Mesenteric fat pad (tissue), 1 donor: Measurements from ENCODE around the gene TACR2. TPM values are rescaled to one million over a fixed set of nuclear protein-coding genes. Genes with fewer than 3 reads are reported as not detected.

Source experiments
- DNase-seq: peaks from one replicate; pipeline ENCODE4 v3.0.0-alpha.2; 2020; ENCODE audit warnings: low spot score
- total RNA-seq: library from RNA; stranded (reverse); fragmentation: NEBNext Ultra II Directional; extraction: Animal tissue kit (Norgen Biotek cat#: 25700); gene quantifications from one replicate; pipeline ENCODE4 v1.2.1, GENCODE V29; 2021
- donor health status: DM: yes; HTN: yes; CAD: no.

TACR2 gene
- total RNA-seq, 1 donor from 2014 or later = 0.61 TPM

GRCh38 chr10:69421611-69422308 lies 5.0 kb upstream of the TACR2 start:
- no peak for DNase-seq

- DNase-seq = no peak
Measured at GRCh38 chr10:69419744-69420126, 3.0 kb upstream of the TACR2 start.

GRCh38 chr10:69419096-69419743 lies 2.5 kb upstream of the TACR2 start:
- DNase-seq = no peak

- no peak for DNase-seq
Measured at GRCh38 chr10:69418052-69418752, 1.5 kb upstream of the TACR2 start.

- DNase-seq = no peak
Measured at GRCh38 chr10:69417542-69417941, 824 bp upstream of the TACR2 start.

- DNase-seq = no peak
Measured at GRCh38 chr10:69415951-69416350, 767 bp downstream of the TACR2 start.

GRCh38 chr10:69415049-69415448 lies 1.7 kb downstream of the TACR2 start:
- DNase-seq = no peak

GRCh38 chr10:69414036-69415018 lies 2.4 kb downstream of the TACR2 start:
- DNase-seq = no peak

GRCh38 chr10:69413221-69413865 lies 3.4 kb downstream of the TACR2 start:
- DNase-seq = no peak

- DNase-seq = no peak
Measured at GRCh38 chr10:69412232-69412790, 4.4 kb downstream of the TACR2 start.

GRCh38 chr10:69411476-69411875 lies 5.2 kb downstream of the TACR2 start:
- no peak for DNase-seq

- DNase-seq = no peak
Measured at GRCh38 chr10:69410487-69410886, 6.2 kb downstream of the TACR2 start.

- DNase-seq = no peak
Measured at GRCh38 chr10:69409968-69410367, 6.8 kb downstream of the TACR2 start.

- DNase-seq = no peak
Measured at GRCh38 chr10:69409176-69409495, 7.6 kb downstream of the TACR2 start.

- peak; percentile 97 for DNase-seq
Measured at GRCh38 chr10:69408318-69409175, 8.2 kb downstream of the TACR2 start.

- DNase-seq = no peak
Measured at GRCh38 chr10:69407621-69408301, 9.0 kb downstream of the TACR2 start.

- DNase-seq = no peak
Measured at GRCh38 chr10:69406816-69407580, 9.7 kb downstream of the TACR2 start.

GRCh38 chr10:69406302-69406811 lies 10.4 kb downstream of the TACR2 start:
- no peak for DNase-seq
